ENCODE results near the gene ZNF224. TPM values are rescaled to one million over a fixed set of nuclear protein-coding genes. Genes with fewer than 3 reads are reported as not detected.

Gene ZNF224
- total RNA-seq, 1 experiment from 2014 or later: 24.7 TPM

DNA sequence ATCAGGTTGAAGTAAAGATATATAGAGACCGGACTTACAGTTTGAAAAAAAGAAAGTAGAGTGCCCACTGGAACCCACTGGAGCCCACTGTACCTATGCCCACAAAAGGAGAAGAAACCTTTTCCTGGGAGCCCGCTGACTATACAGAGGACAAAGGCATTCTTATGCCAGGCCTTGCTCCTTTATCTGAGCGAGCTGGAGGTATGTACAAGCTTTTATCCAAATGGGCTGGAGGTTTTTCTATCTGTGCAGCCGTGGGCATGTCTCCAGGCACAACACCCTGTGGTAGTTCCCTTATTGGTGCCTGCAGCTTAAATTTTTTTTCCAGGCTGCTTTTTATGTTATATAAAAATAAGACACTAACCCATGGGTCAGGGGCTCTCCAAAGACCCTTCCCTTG, 55.6 kb downstream of the ZNF224 start:
- no TSS peak for BruUV-seq (replicated peaks)
- H3K9me3 Mint-ChIP-seq (ENCODE audit: unreplicated experiment): peaks cover 20% of the 10 kb centered on the region
- H3K36me3 ChIP-seq (ENCODE audit: control insufficient read depth, insufficient read depth, low read length): peaks cover 1% of the 10 kb centered on the region; the same call in 1 of the 2 replicates
- intact Hi-C loops (cut with micrococcal nuclease; ENCODE audit: unreplicated experiment): no loop called here
- peaks cover 26% of the 10 kb centered on the region for H3K36me3 Mint-ChIP-seq (ENCODE audit: insufficient read depth, unreplicated experiment)
- no peaks in the 10 kb centered on the region for H3K27me3 Mint-ChIP-seq (ENCODE audit: insufficient read depth, unreplicated experiment)
- no peaks in the 10 kb centered on the region for H3K27me3 ChIP-seq (replicated peaks; ENCODE audit: control insufficient read depth, insufficient read depth, low read length)
- no peak overlapping the region for H3K4me3 ChIP-seq (ENCODE audit: low read depth, low read length)
- ChIA-PET CTCF (no interaction called here), POLR2A (interaction anchor here (0.6 kb wide), 1 partner anchor 692 kb away, joined by 6 read pairs; no protein-coding TSS in a partner anchor)
- TF ChIP-seq, protein P1, sequence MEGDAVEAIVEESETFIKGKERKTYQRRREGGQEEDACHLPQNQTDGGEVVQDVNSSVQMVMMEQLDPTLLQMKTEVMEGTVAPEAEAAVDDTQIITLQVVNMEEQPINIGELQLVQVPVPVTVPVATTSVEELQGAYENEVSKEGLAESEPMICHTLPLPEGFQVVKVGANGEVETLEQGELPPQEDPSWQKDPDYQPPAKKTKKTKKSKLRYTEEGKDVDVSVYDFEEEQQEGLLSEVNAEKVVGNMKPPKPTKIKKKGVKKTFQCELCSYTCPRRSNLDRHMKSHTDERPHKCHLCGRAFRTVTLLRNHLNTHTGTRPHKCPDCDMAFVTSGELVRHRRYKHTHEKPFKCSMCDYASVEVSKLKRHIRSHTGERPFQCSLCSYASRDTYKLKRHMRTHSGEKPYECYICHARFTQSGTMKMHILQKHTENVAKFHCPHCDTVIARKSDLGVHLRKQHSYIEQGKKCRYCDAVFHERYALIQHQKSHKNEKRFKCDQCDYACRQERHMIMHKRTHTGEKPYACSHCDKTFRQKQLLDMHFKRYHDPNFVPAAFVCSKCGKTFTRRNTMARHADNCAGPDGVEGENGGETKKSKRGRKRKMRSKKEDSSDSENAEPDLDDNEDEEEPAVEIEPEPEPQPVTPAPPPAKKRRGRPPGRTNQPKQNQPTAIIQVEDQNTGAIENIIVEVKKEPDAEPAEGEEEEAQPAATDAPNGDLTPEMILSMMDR (IDR thresholded peaks at IDR 0.05; ENCODE audit: insufficient read depth in 1 of 2, low read depth in 1 of 2, low read length in 1 of 2, severe bottlenecking in 1 of 2, unreplicated experiment in 1 of 2): no peak
- no peaks in the 10 kb centered on the region for H3K9me3 ChIP-seq
- H3K4me3 Mint-ChIP-seq (ENCODE audit: unreplicated experiment): no peak overlapping the region
- H3K4me1 ChIP-seq: no peaks in the 10 kb centered on the region
- H3K4me1 Mint-ChIP-seq (ENCODE audit: low read depth, unreplicated experiment): no peaks in the 10 kb centered on the region
- H3K27ac Mint-ChIP-seq (ENCODE audit: unreplicated experiment): no peak overlapping the region
- DNase-seq: no peak

- Histone ChIP-seq H3K4me1 (no peaks in the 10 kb centered on the region), H3K36me3 (ENCODE audit: control insufficient read depth, insufficient read depth, low read length) (peaks cover 1% of the 10 kb centered on the region; the same call in 1 of the 2 replicates), H3K4me3 (ENCODE audit: low read depth, low read length) (no peak overlapping the region), H3K9me3 (peaks cover 8% of the 10 kb centered on the region; the same call in 1 of the 2 replicates), H3K27me3 (replicated peaks; ENCODE audit: control insufficient read depth, insufficient read depth, low read length) (no peaks in the 10 kb centered on the region)
- POLR2A ChIA-PET: no interaction called here
- Mint-ChIP-seq H3K27ac (ENCODE audit: unreplicated experiment) (no peak overlapping the region), H3K4me3 (ENCODE audit: unreplicated experiment) (no peak overlapping the region), H3K27me3 (ENCODE audit: insufficient read depth, unreplicated experiment) (no peaks in the 10 kb centered on the region), H3K9me3 (ENCODE audit: unreplicated experiment) (peaks cover 29% of the 10 kb centered on the region), H3K36me3 (ENCODE audit: insufficient read depth, unreplicated experiment) (peaks cover 32% of the 10 kb centered on the region), H3K4me1 (ENCODE audit: low read depth, unreplicated experiment) (no peaks in the 10 kb centered on the region)
- intact Hi-C loops (cut with micrococcal nuclease; ENCODE audit: unreplicated experiment): no loop called here
- DNase-seq: no peak
- TF ChIP-seq, protein P1 (IDR thresholded peaks at IDR 0.05; ENCODE audit: insufficient read depth in 1 of 2, low read depth in 1 of 2, low read length in 1 of 2, severe bottlenecking in 1 of 2, unreplicated experiment in 1 of 2): no peak
- no TSS peak for BruUV-seq (replicated peaks)
- CTCF ChIA-PET: no interaction called here
Observed at GRCh38 chr19:44151491-44151890, 57.3 kb downstream of the ZNF224 start.

DNA sequence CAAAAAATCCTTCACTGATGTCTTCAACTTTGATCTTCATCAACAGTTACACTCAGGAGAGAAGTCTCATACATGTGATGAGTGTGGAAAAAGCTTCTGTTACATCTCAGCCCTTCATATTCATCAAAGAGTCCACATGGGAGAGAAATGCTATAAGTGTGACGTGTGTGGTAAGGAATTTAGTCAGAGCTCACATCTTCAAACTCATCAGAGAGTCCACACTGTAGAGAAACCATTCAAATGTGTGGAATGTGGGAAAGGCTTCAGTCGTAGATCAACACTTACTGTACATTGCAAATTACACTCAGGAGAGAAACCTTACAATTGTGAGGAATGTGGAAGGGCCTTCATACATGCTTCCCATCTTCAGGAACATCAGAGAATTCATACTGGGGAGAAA, 62.3 kb downstream of the ZNF224 start:
- H3K27me3 ChIP-seq (replicated peaks; ENCODE audit: control insufficient read depth, insufficient read depth, low read length): no peaks in the 10 kb centered on the region
- CTCF ChIA-PET: no interaction called here
- POLR2A ChIA-PET: no interaction called here
- no peaks in the 10 kb centered on the region for H3K4me1 Mint-ChIP-seq (ENCODE audit: low read depth, unreplicated experiment)
- no peak overlapping the region for H3K27ac Mint-ChIP-seq (ENCODE audit: unreplicated experiment)
- H3K9me3 ChIP-seq: peaks cover 21% of the 10 kb centered on the region; the same call in 1 of the 2 replicates
- peaks cover 4% of the 10 kb centered on the region; the same call in 1 of the 2 replicates for H3K36me3 ChIP-seq (ENCODE audit: control insufficient read depth, insufficient read depth, low read length)
- H3K4me1 ChIP-seq: no peaks in the 10 kb centered on the region
- DNase-seq: no peak
- TF ChIP-seq, protein P1 (IDR thresholded peaks at IDR 0.05; ENCODE audit: insufficient read depth in 1 of 2, low read depth in 1 of 2, low read length in 1 of 2, severe bottlenecking in 1 of 2, unreplicated experiment in 1 of 2): no peak
- H3K36me3 Mint-ChIP-seq (ENCODE audit: insufficient read depth, unreplicated experiment): peaks cover 34% of the 10 kb centered on the region
- H3K27me3 Mint-ChIP-seq (ENCODE audit: insufficient read depth, unreplicated experiment): no peaks in the 10 kb centered on the region
- peaks cover 46% of the 10 kb centered on the region for H3K9me3 Mint-ChIP-seq (ENCODE audit: unreplicated experiment)
- no peak overlapping the region for H3K4me3 Mint-ChIP-seq (ENCODE audit: unreplicated experiment)
- intact Hi-C loops (cut with micrococcal nuclease; ENCODE audit: unreplicated experiment): no loop called here
- no peak overlapping the region for H3K4me3 ChIP-seq (ENCODE audit: low read depth, low read length)
- no TSS peak for BruUV-seq (replicated peaks)

Other genes starting within 250 kb of the ZNF224 start
- gene ZNF404, start 210.4 kb upstream of the ZNF224 start, total RNA-seq (2022): 0.43 and 1.1 TPM in 2 replicates
- gene ZNF45, start 159.1 kb upstream of the ZNF224 start, total RNA-seq (2022): 14.8 and 14.9 TPM in 2 replicates
- gene ZNF221, start 143.1 kb upstream of the ZNF224 start, total RNA-seq (2022): 4.3 and 6.2 TPM in 2 replicates
- 9.4 and 10.3 TPM in 2 replicates for gene ZNF155, start 110.2 kb upstream of the ZNF224 start, total RNA-seq (2022)
- gene ZNF230, start 91.4 kb upstream of the ZNF224 start, total RNA-seq (2022): 5.1 and 5.5 TPM in 2 replicates
- 4.4 and 5.6 TPM in 2 replicates for gene ZNF222, start 69.0 kb upstream of the ZNF224 start, total RNA-seq (2022)
- 9.9 and 11.3 TPM in 2 replicates for gene ZNF223, start 42.3 kb upstream of the ZNF224 start, total RNA-seq (2022)
- 2.3 and 3.6 TPM in 2 replicates for gene ZNF284, start 22.2 kb upstream of the ZNF224 start, total RNA-seq (2022)
- 4.3 and 4.8 TPM in 2 replicates for gene ZNF225, start 19.0 kb downstream of the ZNF224 start, total RNA-seq (2022)
- gene ZNF234, start 47.2 kb downstream of the ZNF224 start, total RNA-seq (2022): 9.4 and 13.3 TPM in 2 replicates
- 27.0 and 28.0 TPM in 2 replicates for gene ZNF226, start 70.7 kb downstream of the ZNF224 start, total RNA-seq (2022)
- 25.9 and 27.3 TPM in 2 replicates for gene ZNF227, start 118.2 kb downstream of the ZNF224 start, total RNA-seq (2022)
- gene ZNF233, start 165.5 kb downstream of the ZNF224 start, total RNA-seq (2022): 4.2 and 4.5 TPM in 2 replicates
- gene ZNF235, start 210.7 kb downstream of the ZNF224 start, total RNA-seq (2022): 9.2 and 9.5 TPM in 2 replicates